Measurements from ENCODE around the gene KIF5C.

DNA sequence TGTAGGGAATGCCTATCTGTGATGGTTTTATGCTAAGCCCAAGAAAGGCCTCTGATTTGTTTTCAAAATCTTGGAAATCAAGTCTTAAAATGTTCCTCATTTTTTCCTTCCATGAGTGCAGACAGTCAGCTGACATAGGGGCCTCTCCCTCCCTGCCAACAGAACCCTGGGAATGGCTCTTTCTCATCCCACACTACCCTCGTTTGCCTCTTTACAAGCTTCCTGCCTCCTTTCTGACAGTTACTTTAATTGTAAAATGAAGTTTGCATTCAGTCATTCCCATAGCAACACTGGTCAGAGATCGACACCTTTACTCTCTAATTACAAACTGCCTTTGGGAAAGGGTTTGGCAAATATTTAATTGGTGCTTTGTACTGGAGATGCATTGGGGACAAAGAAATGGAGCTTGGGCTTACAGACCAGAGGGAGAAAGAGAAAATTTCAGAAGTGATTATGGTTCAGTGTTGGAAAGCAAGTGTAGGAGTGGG lies 25.4 kb downstream of the KIF5C start:
- TF ChIP-seq ZFP3 (CRISPR knock-in tag; IDR thresholded peaks at IDR 0.05) (no peak), ISL1 (CRISPR knock-in tag; IDR thresholded peaks at IDR 0.05) (no peak), ESRRG (CRISPR knock-in tag; IDR thresholded peaks at IDR 0.05) (no peak), ARNTL (CRISPR knock-in tag; IDR thresholded peaks at IDR 0.05; ENCODE audit: borderline replicate concordance, low read depth) (no peak), RARB (CRISPR knock-in tag; IDR thresholded peaks at IDR 0.05) (no peak), ZFP30 (CRISPR knock-in tag; IDR thresholded peaks at IDR 0.05) (no peak), ZNF8 (CRISPR knock-in tag; IDR thresholded peaks at IDR 0.05) (no peak), OSR1 (CRISPR knock-in tag; IDR thresholded peaks at IDR 0.05) (no peak), ZC3H10 (CRISPR knock-in tag; IDR thresholded peaks at IDR 0.05) (no peak)
- TF ChIP-seq, protein P1, sequence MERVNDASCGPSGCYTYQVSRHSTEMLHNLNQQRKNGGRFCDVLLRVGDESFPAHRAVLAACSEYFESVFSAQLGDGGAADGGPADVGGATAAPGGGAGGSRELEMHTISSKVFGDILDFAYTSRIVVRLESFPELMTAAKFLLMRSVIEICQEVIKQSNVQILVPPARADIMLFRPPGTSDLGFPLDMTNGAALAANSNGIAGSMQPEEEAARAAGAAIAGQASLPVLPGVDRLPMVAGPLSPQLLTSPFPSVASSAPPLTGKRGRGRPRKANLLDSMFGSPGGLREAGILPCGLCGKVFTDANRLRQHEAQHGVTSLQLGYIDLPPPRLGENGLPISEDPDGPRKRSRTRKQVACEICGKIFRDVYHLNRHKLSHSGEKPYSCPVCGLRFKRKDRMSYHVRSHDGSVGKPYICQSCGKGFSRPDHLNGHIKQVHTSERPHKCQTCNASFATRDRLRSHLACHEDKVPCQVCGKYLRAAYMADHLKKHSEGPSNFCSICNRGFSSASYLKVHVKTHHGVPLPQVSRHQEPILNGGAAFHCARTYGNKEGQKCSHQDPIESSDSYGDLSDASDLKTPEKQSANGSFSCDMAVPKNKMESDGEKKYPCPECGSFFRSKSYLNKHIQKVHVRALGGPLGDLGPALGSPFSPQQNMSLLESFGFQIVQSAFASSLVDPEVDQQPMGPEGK (CRISPR knock-in tag; IDR thresholded peaks at IDR 0.05; ENCODE audit: borderline replicate concordance) = no peak
- TF ChIP-seq, protein P2, sequence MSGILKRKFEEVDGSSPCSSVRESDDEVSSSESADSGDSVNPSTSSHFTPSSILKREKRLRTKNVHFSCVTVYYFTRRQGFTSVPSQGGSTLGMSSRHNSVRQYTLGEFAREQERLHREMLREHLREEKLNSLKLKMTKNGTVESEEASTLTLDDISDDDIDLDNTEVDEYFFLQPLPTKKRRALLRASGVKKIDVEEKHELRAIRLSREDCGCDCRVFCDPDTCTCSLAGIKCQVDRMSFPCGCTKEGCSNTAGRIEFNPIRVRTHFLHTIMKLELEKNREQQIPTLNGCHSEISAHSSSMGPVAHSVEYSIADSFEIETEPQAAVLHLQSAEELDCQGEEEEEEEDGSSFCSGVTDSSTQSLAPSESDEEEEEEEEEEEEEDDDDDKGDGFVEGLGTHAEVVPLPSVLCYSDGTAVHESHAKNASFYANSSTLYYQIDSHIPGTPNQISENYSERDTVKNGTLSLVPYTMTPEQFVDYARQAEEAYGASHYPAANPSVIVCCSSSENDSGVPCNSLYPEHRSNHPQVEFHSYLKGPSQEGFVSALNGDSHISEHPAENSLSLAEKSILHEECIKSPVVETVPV (CRISPR knock-in tag; IDR thresholded peaks at IDR 0.05) = no peak
- TF ChIP-seq, protein P3, sequence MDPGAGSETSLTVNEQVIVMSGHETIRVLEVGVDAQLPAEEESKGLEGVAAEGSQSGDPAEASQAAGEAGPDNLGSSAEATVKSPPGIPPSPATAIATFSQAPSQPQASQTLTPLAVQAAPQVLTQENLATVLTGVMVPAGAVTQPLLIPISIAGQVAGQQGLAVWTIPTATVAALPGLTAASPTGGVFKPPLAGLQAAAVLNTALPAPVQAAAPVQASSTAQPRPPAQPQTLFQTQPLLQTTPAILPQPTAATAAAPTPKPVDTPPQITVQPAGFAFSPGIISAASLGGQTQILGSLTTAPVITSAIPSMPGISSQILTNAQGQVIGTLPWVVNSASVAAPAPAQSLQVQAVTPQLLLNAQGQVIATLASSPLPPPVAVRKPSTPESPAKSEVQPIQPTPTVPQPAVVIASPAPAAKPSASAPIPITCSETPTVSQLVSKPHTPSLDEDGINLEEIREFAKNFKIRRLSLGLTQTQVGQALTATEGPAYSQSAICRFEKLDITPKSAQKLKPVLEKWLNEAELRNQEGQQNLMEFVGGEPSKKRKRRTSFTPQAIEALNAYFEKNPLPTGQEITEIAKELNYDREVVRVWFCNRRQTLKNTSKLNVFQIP (CRISPR knock-in tag; IDR thresholded peaks at IDR 0.05; ENCODE audit: borderline replicate concordance, low read depth) = no peak

Data from SK-N-SH treated with all-trans-retinoic acid at 6 μM for 48 hours (cell line).